ENCODE measurements around the gene JARID2. TPM values are rescaled to one million over a fixed set of nuclear protein-coding genes. Genes with fewer than 3 reads are reported as not detected.

JARID2 gene
- total and polyA plus RNA-seq, 10 of the 15 experiments (the other 5 are each of a cell fraction or from before 2014, with no cell fraction given) = 4.2 to 21.6 (median 11.7) TPM

DNA sequence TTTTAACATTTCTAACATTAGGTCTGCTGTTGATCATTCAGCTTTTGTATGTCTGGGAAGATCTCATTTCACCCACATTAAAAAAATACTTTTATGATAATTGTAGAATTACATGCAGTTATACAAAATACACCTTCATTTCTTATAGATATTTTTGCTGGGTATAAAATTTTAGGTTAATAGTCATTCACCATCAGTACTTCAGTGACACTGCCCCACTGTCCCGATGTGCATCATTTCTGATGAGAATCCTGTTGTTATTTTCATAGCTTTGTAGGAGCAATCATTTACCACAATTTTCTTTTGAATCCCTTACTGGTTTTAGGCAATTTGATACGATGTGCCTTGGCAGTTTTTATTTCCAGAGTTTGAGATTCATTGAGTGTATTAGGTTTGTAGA lies 173.6 kb downstream of the JARID2 start:
- Histone ChIP-seq H2AFZ (ENCODE audit: control insufficient read depth, low read depth, low read length) (no peak overlapping the region), H3K4me2 (ENCODE audit: control insufficient read depth, insufficient read depth) (no peak overlapping the region), H3K4me1 (ENCODE audit: control insufficient read depth, insufficient read depth, low read length) (peaks cover 29% of the 10 kb centered on the region), H3K27ac (ENCODE audit: control insufficient read depth, insufficient read depth) (no peak overlapping the region), H3K9me3 (replicated peaks; ENCODE audit: control insufficient read depth, insufficient read depth, low read length) (peaks cover 17% of the 10 kb centered on the region), H3K4me3 (no peak overlapping the region), H3K9ac (ENCODE audit: control insufficient read depth, insufficient read depth, low read length) (no peak overlapping the region), H3K79me2 (ENCODE audit: control insufficient read depth, insufficient read depth, low read length) (peaks cover 58% of the 10 kb centered on the region), H3K36me3 (ENCODE audit: control insufficient read depth in 2 of 2, insufficient read depth in 2 of 2, low read length in 1 of 2) (peaks cover 4 to 5% of the 10 kb centered on the region in 2 experiments; a peak in 3 of 4 replicates), H3K27me3 (replicated peaks in 1 of 2; ENCODE audit: control insufficient read depth in 2 of 2, insufficient read depth in 2 of 2, low read length in 1 of 2) (no peaks in the 10 kb centered on the region), H4K20me1 (ENCODE audit: control insufficient read depth, insufficient read depth) (no peaks in the 10 kb centered on the region)
- in situ Hi-C loops (cut with MboI) (no loop called here), intact Hi-C loops (cut with micrococcal nuclease; ENCODE audit: unreplicated experiment) (no loop called here)
- BruUV-seq (replicated peaks) = no TSS peak
- TF ChIP-seq SREBF2 (IDR thresholded peaks at IDR 0.05; ENCODE audit: low read length) = no peak
- TF ChIP-seq HCFC1 (IDR thresholded peaks at IDR 0.05; ENCODE audit: low read length) = no peak
- no peak for TF ChIP-seq CHD1 (IDR thresholded peaks at IDR 0.05; ENCODE audit: low read depth, low read length)
- TF ChIP-seq MTA2 (IDR thresholded peaks at IDR 0.05; ENCODE audit: low read depth) = no peak
- no peak for TF ChIP-seq CHD2 (IDR thresholded peaks at IDR 0.05; ENCODE audit: borderline replicate concordance, low read depth, low read length)
- TF ChIP-seq EED (IDR thresholded peaks at IDR 0.05; ENCODE audit: low read depth) = no peak
- no peak for TF ChIP-seq ZNF622 (IDR thresholded peaks at IDR 0.05)
- no peak for TF ChIP-seq BACH1 (IDR thresholded peaks at IDR 0.05; ENCODE audit: borderline replicate concordance)
- no peak for TF ChIP-seq POU2F2 (IDR thresholded peaks at IDR 0.05; ENCODE audit: borderline replicate concordance, low read depth, low read length)
- no peak for TF ChIP-seq JUND (IDR thresholded peaks at IDR 0.05; ENCODE audit: low read depth, low read length)
- ChIA-PET POLR2A (interaction anchor here (0.5 kb wide), 1 partner anchor 1206 kb away, joined by 3 read pairs; no protein-coding TSS in a partner anchor), SMC1A (ENCODE audit: uncharacterized antibody, unreplicated experiment) (interaction anchor here (1.2 to 6.4 kb wide), 4 partner anchors 9 to 61 kb away, joined by 4 to 136 read pairs (median 36); no protein-coding TSS in a partner anchor), CTCF (interaction anchor here (1.4 to 5.6 kb wide), 5 partner anchors 8 to 30 kb away, joined by 3 to 49 read pairs (median 30); no protein-coding TSS in a partner anchor), RAD21 (ENCODE audit: unreplicated experiment) (interaction anchor here (1.2 to 6.2 kb wide), 4 partner anchors 9 to 164 kb away, joined by 3 to 54 read pairs (median 26); no protein-coding TSS in a partner anchor)
- no peak for FAIRE-seq
- WGBS (ENCODE audit: insufficient coverage, insufficient replicate concordance, low lambda C conversion rate, missing lambda C conversion rate) = 100% methylated on average over 2 of the region's 2 CpGs
- ATAC-seq = no peak
- no peak for DNase-seq (ENCODE audit: low read depth, low spot score)
